Naive thymus-derived CD8-positive, alpha-beta T cell (primary cell): ENCODE results near the gene ACHE. TPM values are rescaled to one million over a fixed set of nuclear protein-coding genes. Genes with fewer than 3 reads are reported as not detected.
A peak's percentile ranks its signal among the peaks of the same experiment; 100 is the strongest.

Source experiments
- ATAC-seq, 2 donors: fragments of 150-1000 bp; cut with Tn5 transposase in 1 of 2; sonication (Bioruptor Pico), chemical (Tn5 transposase) in 1 of 2; 1 replicate in 1 of 2; 2 replicates in 1 of 2; pipeline ENCODE4 v1.10.0; 2021; ENCODE audit warnings: mild to moderate bottlenecking in 2 of 2, moderate library complexity in 2 of 2
- POLR2A ChIA-PET: fragments of 350-600 bp; sonication (Branson Sonifier 250); formaldehyde crosslinking; loops from one replicate; lab custom pipeline; 2021; ENCODE audit warnings: antibody characterized with exemption; lab: Charles Lee
- DNase-seq, 10 donors: peaks; one replicate each; pipeline versions ENCODE4 v3.0.0 to v3.0.0-alpha.2; 2020 to 2022
- H3K27ac Mint-ChIP-seq, 10 donors: one replicate each; pipeline ENCODE4 v1.8.0; 2020 to 2022; ENCODE audit warnings: mild to moderate bottlenecking in 10 of 10, mixed read lengths in 10 of 10, moderate library complexity in 4 of 10, inconsistent platforms in 1 of 10
- H3K27me3 Mint-ChIP-seq, 5 donors: one replicate each; pipeline ENCODE4 v1.8.0; 2021 to 2022; ENCODE audit warnings: mixed read lengths in 5 of 5
- H3K36me3 Mint-ChIP-seq, 3 donors: one replicate each; pipeline ENCODE4 v1.8.0; 2020 to 2022; ENCODE audit warnings: mixed read lengths in 3 of 3, mild to moderate bottlenecking in 2 of 3, inconsistent platforms in 1 of 3
- H3K4me1 Mint-ChIP-seq, 4 donors: one replicate each; pipeline ENCODE4 v1.8.0; 2021 to 2022; ENCODE audit warnings: mixed read lengths in 4 of 4
- H3K4me3 Mint-ChIP-seq, 10 donors: one replicate each; pipeline ENCODE4 v1.8.0; 2020 to 2022; ENCODE audit warnings: mild to moderate bottlenecking in 10 of 10, mixed read lengths in 10 of 10, moderate library complexity in 6 of 10, inconsistent platforms in 1 of 10
- H3K9me3 Mint-ChIP-seq, 9 donors: one replicate each; pipeline ENCODE4 v1.8.0; 2020 to 2022; ENCODE audit warnings: mixed read lengths in 9 of 9, mild to moderate bottlenecking in 3 of 9, inconsistent platforms in 1 of 9, moderate library complexity in 1 of 9
- microRNA-seq: library from miRNA; unstranded; fragments of <30 nt; microRNA quantifications from one replicate; pipeline ENCODE4 v1.2.0, GENCODE V29; 2022; ENCODE audit warnings: borderline microRNAs expressed
- polyA plus RNA-seq, 3 donors: library from polyadenylated mRNA; unstranded; fragments of 300-500 nt; fragmentation: Illumina TruSeq; gene quantifications; one replicate each; pipeline ENCODE4 v1.2.3, GENCODE V29; 2021
- total RNA-seq, 8 experiments: library from RNA in 2 of 8; stranded (reverse) in 2 of 8; gene quantifications; one replicate each; pipeline ENCODE4 v1.2.3 and lab custom pipeline; 2021 to 2026

The ACHE gene
- total and polyA plus RNA-seq, 5 experiments from 2014 or later, result 0.19 to 0.52 TPM; not detected in 3

- H3K27ac Mint-ChIP-seq, result peak overlapping the region in 4 of 10 donors; percentile 55 to 85 (median 74)
- peaks cover 12 to 39% (median 30%) of the 10 kb centered on the region in 4 donors for H3K4me1 Mint-ChIP-seq
- H3K27me3 Mint-ChIP-seq, result no peaks in the 10 kb centered on the region
- H3K9me3 Mint-ChIP-seq, result no peaks in the 10 kb centered on the region
- H3K4me3 Mint-ChIP-seq, result peak overlapping the region; percentile 30 to 95 (median 91)
- no peak for ATAC-seq
- no peak for DNase-seq
- POLR2A ChIA-PET, result interaction anchor here (0.9 to 4.4 kb wide), 4 partner anchors 20 to 377 kb away, joined by 3 to 33 read pairs (median 17); partner anchors contain the start of genes SRRT and UFSP1
- peaks cover 0 to 33% (median 2%) of the 10 kb centered on the region in 3 donors for H3K36me3 Mint-ChIP-seq
Observed at GRCh38 chr7:100854146-100854895, 41.4 kb downstream of the ACHE start.

GRCh38 chr7:100852048-100852872 is 43.4 kb downstream of the ACHE start, which contains the start of gene SLC12A9:
Gene SLC12A9, plus strand, starts transcription at chr7:100852713. Its CDS starts 1,485 bp downstream, at chr7:100854198.
- Mint-ChIP-seq H3K9me3 (no peaks in the 10 kb centered on the region), H3K27me3 (no peaks in the 10 kb centered on the region), H3K27ac (peak within 1 kb of the TSS; percentile 79 to 98 (median 90)), H3K4me1 (peaks cover 12 to 39% (median 28%) of the 10 kb centered on the region in 4 donors), H3K36me3 (peaks cover 0 to 21% (median under 1%) of the 10 kb centered on the region in 3 donors), H3K4me3 (peak within 1 kb of the TSS; percentile 87 to 95 (median 92))
- POLR2A ChIA-PET, result interaction anchor here (0.6 to 4.4 kb wide), 18 partner anchors 9 to 770 kb away, joined by 3 to 33 read pairs (median 5); partner anchors contain the start of genes FBXO24, LRCH4, MOSPD3 and POP7
- DNase-seq (peak; percentile 72 to 90 (median 83)), ATAC-seq (peak; percentile 92 to 95)

GRCh38 chr7:100847360-100847759 is 48.3 kb downstream of the ACHE start:
- no peak for ATAC-seq
- H3K4me3 Mint-ChIP-seq, result no peak overlapping the region
- peaks cover 4 to 8% (median 7%) of the 10 kb centered on the region in 4 donors for H3K4me1 Mint-ChIP-seq
- POLR2A ChIA-PET, result no interaction called here
- no peak for DNase-seq
- peak overlapping the region in 2 of 10 donors; percentile 58 to 83 for H3K27ac Mint-ChIP-seq
- no peaks in the 10 kb centered on the region for H3K9me3 Mint-ChIP-seq
- no peaks in the 10 kb centered on the region for H3K27me3 Mint-ChIP-seq
- peaks cover 0 to 2% (median 0%) of the 10 kb centered on the region in 3 donors for H3K36me3 Mint-ChIP-seq

GRCh38 chr7:100840470-100841100 is 55.1 kb downstream of the ACHE start:
- POLR2A ChIA-PET, result no interaction called here
- H3K4me3 Mint-ChIP-seq, result no peak overlapping the region

More at GRCh38 chr7:100840470-100841100, 55.1 kb downstream of the ACHE start:
- no peak for ATAC-seq
- Mint-ChIP-seq H3K27me3 (no peaks in the 10 kb centered on the region), H3K36me3 (no peaks in the 10 kb centered on the region), H3K4me1 (peaks cover 13 to 14% (median 13%) of the 10 kb centered on the region in 4 donors), H3K9me3 (no peaks in the 10 kb centered on the region), H3K27ac (peak overlapping the region in 1 of 10 donors; percentile 9)
- no peak for DNase-seq

Small RNA genes within 50 kb of the gene (microRNA-seq; reads per million reads assigned to microRNA genes)
- not detected for gene MIR6875

Other genes with a start within 250 kb of the ACHE start
- gene ACTL6B, start 239.4 kb downstream of the ACHE start, total RNA-seq, result not detected
- gene ACTL6B, start 239.4 kb downstream of the ACHE start, polyA plus RNA-seq, result not detected
- gene GNB2, start 222.1 kb downstream of the ACHE start, total RNA-seq, result 100 to 1,000 TPM; 117 to 118 TPM
- gene GNB2, start 222.1 kb downstream of the ACHE start, polyA plus RNA-seq, result 10 to 100 TPM; 34.8 to 42.4 (median 42.1) TPM
- gene GIGYF1, start 201.6 kb downstream of the ACHE start, total RNA-seq, result 100 to 1,000 TPM; 118 to 122 TPM
- gene GIGYF1, start 201.6 kb downstream of the ACHE start, polyA plus RNA-seq, result 1 to 10 TPM in 2 of 3 donors, under 1 TPM in 1; 0.83 to 3.0 (median 1.0) TPM
- 10 to 100 TPM; 16.9 to 17.5 TPM for gene POP7, start 189.8 kb downstream of the ACHE start, total RNA-seq
- 10 to 100 TPM; 32.6 to 41.7 (median 33.0) TPM for gene POP7, start 189.8 kb downstream of the ACHE start, polyA plus RNA-seq
- not detected for gene EPO, start 175.4 kb downstream of the ACHE start, total RNA-seq
- not detected for gene EPO, start 175.4 kb downstream of the ACHE start, polyA plus RNA-seq
- not detected for gene ZAN, start 162.3 kb downstream of the ACHE start, total RNA-seq
- under 1 TPM in 1 of 3 donors, not detected in 2; 0.05 TPM for gene ZAN, start 162.3 kb downstream of the ACHE start, polyA plus RNA-seq
- gene EPHB4, start 68.4 kb downstream of the ACHE start, total RNA-seq, result 10 to 100 TPM; 11.8 to 12.3 TPM
- gene EPHB4, start 68.4 kb downstream of the ACHE start, polyA plus RNA-seq, result under 1 TPM in 2 of 3 donors, not detected in 1; 0.18 to 0.46 TPM
- gene SLC12A9, start 43.2 kb downstream of the ACHE start, total RNA-seq, result 10 to 100 TPM; 66.9 to 74.7 TPM
- gene SLC12A9, start 43.2 kb downstream of the ACHE start, polyA plus RNA-seq, result 1 to 10 TPM; 6.8 to 9.4 (median 8.0) TPM
- gene TRIP6, start 28.5 kb downstream of the ACHE start, total RNA-seq, result 10 to 100 TPM; 14.3 to 16.2 TPM
- gene TRIP6, start 28.5 kb downstream of the ACHE start, polyA plus RNA-seq, result 1 to 10 TPM; 3.4 to 6.0 (median 4.9) TPM
- 100 to 1,000 TPM; 263 to 267 TPM for gene SRRT, start 20.8 kb downstream of the ACHE start, total RNA-seq
- 10 to 100 TPM; 51.1 to 69.4 (median 63.2) TPM for gene SRRT, start 20.8 kb downstream of the ACHE start, polyA plus RNA-seq
- gene UFSP1, start 6.2 kb downstream of the ACHE start, total RNA-seq, result 10 to 100 TPM in 1 of 2 experiments, 1 to 10 TPM in 1; 6.5 to 10.9 TPM
- gene UFSP1, start 6.2 kb downstream of the ACHE start, polyA plus RNA-seq, result 1 to 10 TPM; 1.1 to 2.7 (median 1.7) TPM
- gene MUC3A, start 53.6 kb upstream of the ACHE start, total RNA-seq, result not detected
- gene MUC3A, start 53.6 kb upstream of the ACHE start, polyA plus RNA-seq, result not detected
- gene MUC12, start 73.7 kb upstream of the ACHE start, total RNA-seq, result not detected
- under 1 TPM in 1 of 3 donors, not detected in 2; 0.42 TPM for gene MUC12, start 73.7 kb upstream of the ACHE start, polyA plus RNA-seq
- gene MUC17, start 124.2 kb upstream of the ACHE start, total RNA-seq, result not detected
- not detected for gene MUC17, start 124.2 kb upstream of the ACHE start, polyA plus RNA-seq
- 10 to 100 TPM; 67.4 to 67.7 TPM for gene TRIM56, start 189.6 kb upstream of the ACHE start, total RNA-seq
- 10 to 100 TPM in 2 of 3 donors, 1 to 10 TPM in 1; 3.8 to 17.9 (median 11.4) TPM for gene TRIM56, start 189.6 kb upstream of the ACHE start, polyA plus RNA-seq
- gene SERPINE1, start 231.2 kb upstream of the ACHE start, total RNA-seq, result under 1 TPM in 1 of 2 experiments, not detected in 1; 0.11 TPM
- not detected for gene SERPINE1, start 231.2 kb upstream of the ACHE start, polyA plus RNA-seq